GM18505 (cell line): ENCODE data around the gene CNGB1.

Experiments used
- ATAC-seq: cut with Tn5 transposase; IDR thresholded peaks from one replicate; pipeline ENCODE4 v1.9.1; 2021; ENCODE audit not compliant: unreplicated experiment
- POLR2A ChIP-seq: IDR thresholded peaks from 4 replicates; pipeline ENCODE4 v1.6.1; 2011; ENCODE audit warnings: borderline replicate concordance; ENCODE audit not compliant: insufficient read depth, insufficient read length; ENCODE audit errors: extremely low read depth

Gene CNGB1

DNA sequence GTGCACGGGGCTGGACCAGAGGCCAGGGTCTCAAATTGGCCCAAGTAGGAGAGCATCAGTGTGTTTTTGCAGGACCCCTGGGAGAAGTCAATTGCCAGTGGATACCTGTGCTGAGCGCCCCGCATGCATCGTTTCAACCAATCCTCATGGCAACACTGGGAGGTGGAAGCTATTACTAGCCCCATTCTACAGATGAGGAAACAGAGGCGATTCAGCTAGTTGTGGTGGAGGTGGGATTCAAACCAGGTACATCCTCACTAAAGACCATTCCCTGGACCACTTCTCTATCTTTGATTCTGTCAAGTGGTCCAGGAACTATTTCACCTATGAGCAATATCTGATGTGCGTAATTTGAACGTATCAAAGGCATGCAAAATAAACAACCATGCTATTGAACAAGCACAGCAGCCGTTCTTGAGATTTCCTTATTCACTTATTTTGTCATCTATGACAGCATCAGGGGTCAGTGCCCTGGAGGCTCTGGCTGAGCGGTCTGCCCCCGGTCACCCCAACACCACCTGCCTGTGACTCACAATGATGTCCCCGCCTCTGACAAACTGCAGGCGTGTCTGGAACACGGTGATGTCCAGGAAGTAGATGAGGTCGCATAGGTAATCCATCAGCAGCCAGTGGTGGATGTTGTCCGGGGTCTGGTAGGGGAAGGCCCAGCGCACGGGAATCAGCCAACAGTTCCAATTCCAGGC, 54.0 kb downstream of the CNGB1 start:
- TF ChIP-seq POLR2A, result no peak
- ATAC-seq, result no peak

GRCh38 chr16:57915811-57916488, 55.0 kb downstream of the CNGB1 start:
- ATAC-seq, result no peak
- TF ChIP-seq POLR2A, result no peak

DNA sequence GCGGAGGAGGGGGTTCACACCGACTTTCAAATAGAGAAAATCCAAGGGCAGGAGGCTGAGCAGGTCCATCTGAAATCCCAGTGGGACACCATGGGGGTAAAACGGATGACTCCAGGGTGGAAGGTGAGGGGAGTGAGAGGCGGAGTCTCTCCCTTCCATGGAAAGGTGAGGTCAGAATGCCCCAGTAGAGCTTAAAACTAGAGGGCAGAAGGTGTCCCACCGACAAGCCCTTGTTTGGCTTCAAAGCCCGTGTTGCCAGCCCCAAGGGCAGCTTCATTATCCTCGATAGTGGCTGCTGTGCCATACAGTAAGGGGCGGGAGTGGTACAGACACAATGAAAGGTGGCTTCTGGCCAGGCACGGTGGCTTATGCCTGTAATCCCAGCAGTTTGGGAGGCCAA, 55.7 kb downstream of the CNGB1 start:
- TF ChIP-seq POLR2A, result no peak
- no peak for ATAC-seq

- TF ChIP-seq POLR2A, result no peak
Observed at GRCh38 chr16:57914244-57915173, 56.4 kb downstream of the CNGB1 start.

DNA sequence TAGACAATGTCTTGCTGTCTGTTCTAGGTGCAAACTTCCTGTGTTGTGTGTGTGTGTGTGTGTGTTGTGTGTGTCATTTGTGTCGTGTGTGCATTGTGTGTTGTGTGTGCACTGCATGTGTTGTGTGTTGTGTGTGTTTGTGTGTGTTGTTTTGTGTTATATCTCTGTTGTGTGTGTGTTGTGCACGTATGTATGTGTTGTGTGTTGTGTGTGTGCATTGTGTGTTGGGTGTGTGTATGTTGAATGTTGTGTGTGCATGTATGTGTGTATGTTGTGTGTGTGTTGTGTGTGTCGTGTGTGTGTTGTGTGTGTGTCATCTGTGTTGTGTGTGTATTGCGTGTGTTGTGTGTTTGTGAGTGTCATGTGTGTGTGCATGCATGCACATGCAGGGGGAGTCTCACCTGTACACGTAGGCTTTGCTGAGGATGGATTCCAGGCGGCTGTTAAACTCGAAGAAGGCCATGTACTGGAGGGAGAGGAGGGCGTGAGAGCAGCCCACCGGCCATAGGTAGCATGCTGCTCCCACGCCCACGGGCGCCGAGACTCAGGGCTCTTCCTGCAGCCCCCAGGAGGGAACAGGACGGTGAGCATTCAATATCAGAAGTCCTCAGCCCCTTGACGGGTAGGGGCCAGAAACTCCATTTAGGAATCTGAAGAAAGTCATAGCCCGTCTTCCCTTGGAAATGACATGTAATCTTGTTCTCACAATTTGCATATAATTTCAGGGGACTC, 58.2 kb downstream of the CNGB1 start:
- ATAC-seq, result no peak
- no peak for TF ChIP-seq POLR2A

More at GRCh38 chr16:57914244-57915173, 56.4 kb downstream of the CNGB1 start:
- no peak for ATAC-seq

GRCh38 chr16:57911743-57912142, 59.2 kb downstream of the CNGB1 start:
- TF ChIP-seq POLR2A, result no peak
- ATAC-seq, result no peak

DNA sequence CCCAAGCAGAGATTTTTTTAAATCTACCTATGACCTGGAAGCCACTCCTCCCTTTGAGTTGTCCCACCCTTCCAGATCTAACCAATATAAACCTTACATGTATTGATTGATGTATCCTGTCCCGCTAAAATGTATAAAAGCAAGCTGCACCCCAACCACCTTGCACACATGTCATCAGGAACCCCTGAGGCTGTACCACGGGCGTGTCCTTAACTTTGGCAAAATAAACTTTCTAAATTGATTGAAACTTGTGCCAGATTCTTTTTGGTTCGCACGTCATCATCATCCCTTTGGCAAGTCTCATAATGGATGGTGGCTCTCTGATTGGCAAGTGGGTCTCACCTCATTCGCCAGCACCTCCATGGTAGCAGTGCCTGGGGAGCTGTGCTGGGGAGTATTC, 60.2 kb downstream of the CNGB1 start:
- no peak for TF ChIP-seq POLR2A
- ATAC-seq, result no peak

DNA sequence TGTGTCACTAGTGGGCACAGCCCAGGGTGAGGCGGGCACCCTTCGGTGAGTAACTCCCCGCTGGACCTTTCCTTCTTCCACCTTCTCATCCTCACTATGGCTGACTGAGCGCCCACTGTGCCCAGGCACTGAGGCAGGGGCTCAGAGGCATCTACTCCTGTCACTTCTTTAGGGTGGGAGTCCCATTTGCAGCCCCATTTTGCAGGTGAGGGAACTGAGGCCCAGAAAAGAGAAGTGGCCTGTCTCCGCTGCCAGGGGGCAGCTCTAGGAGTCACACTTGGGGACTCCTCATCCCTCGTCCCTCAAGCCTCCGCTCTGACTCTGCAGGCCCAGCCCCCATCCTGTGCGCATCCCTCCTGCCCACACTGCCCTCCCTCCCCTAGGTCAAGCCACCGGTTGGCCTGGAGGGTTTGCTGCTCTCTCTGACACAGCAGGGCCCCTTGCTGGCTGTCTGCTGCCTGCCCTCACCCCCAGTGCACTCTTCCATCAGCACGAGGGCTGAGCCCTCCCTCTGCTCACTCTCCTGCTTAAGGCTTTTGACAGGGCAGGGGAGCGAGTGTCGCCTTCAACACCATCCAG, 62.4 kb downstream of the CNGB1 start:
- TF ChIP-seq POLR2A, result no peak
- no peak for ATAC-seq

DNA sequence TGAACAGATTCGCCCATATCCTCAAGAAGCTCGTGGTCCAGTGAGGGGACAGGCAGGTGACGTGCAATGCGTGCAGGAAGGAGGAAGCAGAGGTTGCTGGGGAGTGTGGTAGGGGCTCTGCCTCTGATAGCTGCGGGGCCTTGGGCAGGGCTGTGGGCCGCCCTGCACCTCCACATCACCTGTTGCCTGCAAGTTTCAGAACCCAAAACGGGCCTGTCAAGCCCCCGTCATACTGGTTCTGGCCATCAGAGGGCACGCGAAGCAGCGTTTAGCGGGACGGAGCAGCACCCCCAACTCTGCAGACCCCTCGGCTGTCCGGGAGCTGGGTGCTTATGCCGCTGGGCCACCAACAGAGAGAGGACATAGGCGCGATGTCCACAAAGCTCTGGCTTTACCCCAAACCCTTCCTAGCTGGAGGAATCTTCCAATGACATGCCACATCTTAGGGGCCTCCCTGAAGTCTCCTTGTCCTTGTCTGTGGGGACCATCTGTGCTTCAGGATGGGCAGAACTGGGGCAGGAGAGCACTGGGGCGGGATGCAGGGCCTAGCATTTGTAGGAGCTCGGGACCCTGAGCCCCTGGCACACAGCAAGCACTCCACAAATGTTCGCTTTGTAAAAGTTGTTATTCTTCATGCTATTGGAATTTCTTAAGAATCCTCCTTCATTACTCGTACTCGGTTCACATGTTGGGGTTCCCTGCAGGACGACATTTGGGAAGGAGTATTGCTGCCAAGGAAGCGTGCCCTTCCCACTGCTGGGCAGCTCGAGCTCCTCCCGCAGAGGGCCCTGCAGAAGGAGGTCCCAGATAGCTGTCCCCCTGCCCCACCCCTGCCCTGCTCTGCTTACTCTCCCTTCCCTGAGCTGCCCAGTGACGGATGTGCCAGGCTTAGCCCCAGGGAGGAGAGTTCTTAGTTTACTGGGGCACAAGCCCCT, 64.3 kb downstream of the CNGB1 start:
- no peak for ATAC-seq
- TF ChIP-seq POLR2A, result no peak

GRCh38 chr16:57904101-57904500, 66.8 kb downstream of the CNGB1 start:
- no peak for TF ChIP-seq POLR2A
- no peak for ATAC-seq

DNA sequence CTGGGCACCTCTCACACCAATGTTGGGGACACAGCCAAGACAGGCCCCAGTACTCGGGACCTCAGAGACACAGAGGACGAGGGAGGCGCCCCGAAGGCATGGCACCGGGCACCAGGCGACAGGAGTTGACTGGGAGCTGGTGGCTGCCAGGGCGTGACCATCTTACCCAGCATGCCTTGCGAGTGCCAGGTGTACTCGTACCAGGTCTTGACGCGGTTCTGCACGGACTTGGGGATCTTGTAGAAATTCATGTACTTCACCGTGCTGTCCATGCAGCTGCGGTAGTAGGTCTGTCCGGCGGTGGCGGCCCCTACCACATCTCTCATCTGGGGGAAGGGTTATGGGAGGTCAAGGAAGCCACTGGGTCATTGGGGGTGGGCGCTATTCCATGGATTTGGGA, 67.3 kb downstream of the CNGB1 start:
- no peak for ATAC-seq
- no peak for TF ChIP-seq POLR2A
